ENCODE results near the gene NAAA. TPM values are rescaled to one million over a fixed set of nuclear protein-coding genes. Genes with fewer than 3 reads are reported as not detected.
"Not testable (repeated sequence)": the region's sequence is repeated elsewhere in the genome, so short reads cannot be mapped to it uniquely, and the experiment has no call there.

The NAAA gene
- total RNA-seq, 1 experiment from 2014 or later, result 2.7 TPM

DNA sequence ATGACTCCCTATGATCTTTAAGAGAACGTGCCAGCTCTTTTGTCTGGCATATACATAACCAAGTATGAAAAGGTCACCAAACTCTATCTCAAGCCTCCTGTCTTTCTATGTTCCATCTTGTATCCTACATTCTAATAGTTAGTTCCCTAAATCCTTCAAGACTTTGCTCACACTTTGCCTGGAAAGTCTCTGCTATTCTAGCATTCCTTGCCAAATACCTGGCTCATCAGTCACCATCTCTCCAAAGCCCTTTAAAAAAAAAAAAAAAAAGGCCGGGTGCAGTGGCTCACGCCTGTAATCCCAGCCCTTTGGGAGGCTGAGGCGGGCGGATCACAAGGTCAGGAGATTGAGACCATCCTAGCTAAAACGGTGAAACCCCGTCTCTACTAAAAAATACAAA, 17.7 kb upstream of the NAAA start:
- not testable (repeated sequence) for H3K4me2 ChIP-seq (ENCODE audit: insufficient read depth, insufficient read length, low read length); DNase-seq; H3K9me3 ChIP-seq (ENCODE audit: control insufficient read depth, low read depth, low read length); H3K27ac Mint-ChIP-seq; H2BK15ac ChIP-seq (ENCODE audit: low read depth, low read length); H2BK12ac ChIP-seq (ENCODE audit: insufficient read length, low read depth, low read length); H3K9ac ChIP-seq (ENCODE audit: extremely low read depth, insufficient read length, low read length); H3K4me3 Mint-ChIP-seq; H3K79me1 ChIP-seq (ENCODE audit: insufficient read depth, low read depth, low read length, poor library complexity, severe bottlenecking); H3K14ac ChIP-seq (ENCODE audit: insufficient read depth, low read length); H2BK5ac ChIP-seq (ENCODE audit: insufficient read length, low read length); H3K4me1 Mint-ChIP-seq; H3K27me3 ChIP-seq (ENCODE audit: insufficient read depth, low read length); H3K9me3 Mint-ChIP-seq; H2AK5ac ChIP-seq (ENCODE audit: insufficient read length, low read length); H2AFZ ChIP-seq (ENCODE audit: low read length); H3K56ac ChIP-seq (ENCODE audit: insufficient read length, low read depth, low read length); H3K27me3 Mint-ChIP-seq (ENCODE audit: low read depth); H4K8ac ChIP-seq (replicated peaks; ENCODE audit: insufficient read length, low read depth, low read length); H4K5ac ChIP-seq (ENCODE audit: insufficient read length, low read depth, low read length); H3K27ac ChIP-seq (ENCODE audit: insufficient read length, low read depth, low read length); H3K23me2 ChIP-seq (ENCODE audit: insufficient read length, low read depth, low read length, poor library complexity, severe bottlenecking); H2BK120ac ChIP-seq (ENCODE audit: low read depth, low read length, poor library complexity, severe bottlenecking); H4K20me1 ChIP-seq (ENCODE audit: control insufficient read depth, insufficient read depth, insufficient read length); H3K4ac ChIP-seq (ENCODE audit: low read depth, low read length); H3K23ac ChIP-seq (ENCODE audit: insufficient read length, low read depth, low read length); H3K79me2 ChIP-seq (ENCODE audit: insufficient read depth, low read length); H3T11ph ChIP-seq (ENCODE audit: low read length); H2BK20ac ChIP-seq (ENCODE audit: low read depth, low read length, poor library complexity, severe bottlenecking); H3K4me1 ChIP-seq (ENCODE audit: insufficient read depth, low read length); H4K91ac ChIP-seq (ENCODE audit: insufficient read length, low read depth, low read length); H3K18ac ChIP-seq (ENCODE audit: insufficient read length, low read depth, low read length)
- no CpG with 5 or more reads among the region's 7 CpGs for WGBS (ENCODE audit: extremely low coverage, insufficient read length, low lambda C conversion rate)
- H3K36me3 Mint-ChIP-seq (ENCODE audit: insufficient read depth in 1 of 3, low read depth in 3 of 3), result peaks cover 64 to 98% (median 94%) of the 10 kb centered on the region in 3 experiments

DNA sequence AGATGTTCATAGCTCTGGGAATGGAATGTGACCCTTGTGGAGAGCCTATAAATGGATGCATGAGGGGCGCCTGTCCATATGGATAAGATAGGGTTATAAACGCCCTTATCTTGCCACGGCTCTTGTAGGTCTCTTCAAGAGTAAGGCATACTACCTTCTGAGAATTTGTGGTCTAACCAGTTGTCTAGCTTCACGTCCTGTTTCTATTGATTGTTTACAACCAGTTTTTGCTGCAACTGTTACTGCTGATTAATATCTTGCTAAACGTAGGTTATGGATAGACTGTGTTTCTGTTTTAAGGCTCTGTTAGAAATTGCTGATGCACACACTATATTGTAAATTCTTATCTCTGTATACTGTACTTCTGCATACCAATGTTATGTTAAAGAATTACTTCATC, 14.0 kb upstream of the NAAA start:
- H3K4me3 Mint-ChIP-seq; H2AK5ac ChIP-seq (ENCODE audit: insufficient read length, low read length); H2AFZ ChIP-seq (ENCODE audit: low read length); H3K27me3 Mint-ChIP-seq (ENCODE audit: low read depth); H3K27ac ChIP-seq (ENCODE audit: insufficient read length, low read depth, low read length); H3K79me1 ChIP-seq (ENCODE audit: insufficient read depth, low read depth, low read length, poor library complexity, severe bottlenecking); H4K5ac ChIP-seq (ENCODE audit: insufficient read length, low read depth, low read length); H3K9me3 ChIP-seq (ENCODE audit: control insufficient read depth, low read depth, low read length); H3K14ac ChIP-seq (ENCODE audit: insufficient read depth, low read length); H3T11ph ChIP-seq (ENCODE audit: low read length); H2BK15ac ChIP-seq (ENCODE audit: low read depth, low read length); H3K4ac ChIP-seq (ENCODE audit: low read depth, low read length); H3K79me2 ChIP-seq (ENCODE audit: insufficient read depth, low read length); H3K9me3 Mint-ChIP-seq; H4K20me1 ChIP-seq (ENCODE audit: control insufficient read depth, insufficient read depth, insufficient read length); H3K9ac ChIP-seq (ENCODE audit: extremely low read depth, insufficient read length, low read length); H4K91ac ChIP-seq (ENCODE audit: insufficient read length, low read depth, low read length); H3K18ac ChIP-seq (ENCODE audit: insufficient read length, low read depth, low read length); H3K4me1 ChIP-seq (ENCODE audit: insufficient read depth, low read length); H3K23me2 ChIP-seq (ENCODE audit: insufficient read length, low read depth, low read length, poor library complexity, severe bottlenecking); H3K4me1 Mint-ChIP-seq; H2BK5ac ChIP-seq (ENCODE audit: insufficient read length, low read length); H4K8ac ChIP-seq (replicated peaks; ENCODE audit: insufficient read length, low read depth, low read length); H2BK120ac ChIP-seq (ENCODE audit: low read depth, low read length, poor library complexity, severe bottlenecking); H2BK12ac ChIP-seq (ENCODE audit: insufficient read length, low read depth, low read length); DNase-seq; H3K27me3 ChIP-seq (ENCODE audit: insufficient read depth, low read length); H2BK20ac ChIP-seq (ENCODE audit: low read depth, low read length, poor library complexity, severe bottlenecking); H3K56ac ChIP-seq (ENCODE audit: insufficient read length, low read depth, low read length); H3K27ac Mint-ChIP-seq; H3K23ac ChIP-seq (ENCODE audit: insufficient read length, low read depth, low read length); H3K4me2 ChIP-seq (ENCODE audit: insufficient read depth, insufficient read length, low read length): not testable (repeated sequence)
- peaks cover 46 to 97% (median 84%) of the 10 kb centered on the region in 3 experiments; a peak in 6 of 7 replicates for H3K36me3 Mint-ChIP-seq (ENCODE audit: insufficient read depth in 1 of 3, low read depth in 3 of 3)
- no CpG with 5 or more reads among the region's 5 CpGs for WGBS (ENCODE audit: extremely low coverage, insufficient read length, low lambda C conversion rate)
